Measurements from ENCODE around the gene MAML3.

Gene MAML3

GRCh38 chr4:139846766-139847165 lies 307.2 kb downstream of the MAML3 start:
- no peaks in the 10 kb centered on the region for H3K9me3 ChIP-seq
- peaks cover 71% of the 10 kb centered on the region for H3K4me1 ChIP-seq
- no peak for TF ChIP-seq CTCF (IDR thresholded peaks at IDR 0.05; ENCODE audit: low read depth, low read length)
- no peaks in the 10 kb centered on the region; the same call in 1 of the 2 replicates for H3K36me3 ChIP-seq
- H3K27me3 ChIP-seq: no peaks in the 10 kb centered on the region
- no peak for DNase-seq
- H3K4me3 ChIP-seq (ENCODE audit: low read depth, low read length): no peak overlapping the region

GRCh38 chr4:139845453-139846093 lies 308.4 kb downstream of the MAML3 start:
- no peaks in the 10 kb centered on the region for H3K9me3 ChIP-seq
- no peaks in the 10 kb centered on the region; the same call in 1 of the 2 replicates for H3K36me3 ChIP-seq
- no peak for TF ChIP-seq CTCF (IDR thresholded peaks at IDR 0.05; ENCODE audit: low read depth, low read length)
- DNase-seq: no peak
- no peaks in the 10 kb centered on the region for H3K27me3 ChIP-seq
- H3K4me1 ChIP-seq: peaks cover 79% of the 10 kb centered on the region
- H3K4me3 ChIP-seq (ENCODE audit: low read depth, low read length): no peak overlapping the region

- Histone ChIP-seq H3K36me3 (no peaks in the 10 kb centered on the region; the same call in 1 of the 2 replicates), H3K4me3 (ENCODE audit: low read depth, low read length) (no peak overlapping the region), H3K9me3 (no peaks in the 10 kb centered on the region), H3K27me3 (no peaks in the 10 kb centered on the region), H3K4me1 (peaks cover 77% of the 10 kb centered on the region)
- TF ChIP-seq CTCF (IDR thresholded peaks at IDR 0.05; ENCODE audit: low read depth, low read length): no peak
- peak; percentile 43 for DNase-seq
These were observed 309.4 kb downstream of the MAML3 start for GRCh38 chr4:139844459-139845036.

- H3K4me1 ChIP-seq: peaks cover 75% of the 10 kb centered on the region
- no peak overlapping the region for H3K4me3 ChIP-seq (ENCODE audit: low read depth, low read length)
- H3K27me3 ChIP-seq: no peaks in the 10 kb centered on the region
- H3K36me3 ChIP-seq: no peaks in the 10 kb centered on the region; the same call in 1 of the 2 replicates
- TF ChIP-seq CTCF (IDR thresholded peaks at IDR 0.05; ENCODE audit: low read depth, low read length): no peak
- no peak for DNase-seq
- H3K9me3 ChIP-seq: no peaks in the 10 kb centered on the region
These were observed 309.9 kb downstream of the MAML3 start for GRCh38 chr4:139844057-139844456.

GRCh38 chr4:139843641-139844040 lies 310.3 kb downstream of the MAML3 start:
- Histone ChIP-seq H3K9me3 (no peaks in the 10 kb centered on the region), H3K4me1 (peaks cover 75% of the 10 kb centered on the region), H3K27me3 (no peaks in the 10 kb centered on the region), H3K36me3 (no peaks in the 10 kb centered on the region; the same call in 1 of the 2 replicates), H3K4me3 (ENCODE audit: low read depth, low read length) (no peak overlapping the region)
- no peak for TF ChIP-seq CTCF (IDR thresholded peaks at IDR 0.05; ENCODE audit: low read depth, low read length)
- no peak for DNase-seq

Data from BE2C (cell line).